Activated naive CD4-positive, alpha-beta T cell treated with Interleukin-2 at 50 U/mL for 16 hours (primary cell): ENCODE measurements around the gene OR10A6.

Source experiments
- DNase-seq: peaks from one replicate; pipeline ENCODE4 v3.0.0-alpha.2; 2020

OR10A6 gene

DNA sequence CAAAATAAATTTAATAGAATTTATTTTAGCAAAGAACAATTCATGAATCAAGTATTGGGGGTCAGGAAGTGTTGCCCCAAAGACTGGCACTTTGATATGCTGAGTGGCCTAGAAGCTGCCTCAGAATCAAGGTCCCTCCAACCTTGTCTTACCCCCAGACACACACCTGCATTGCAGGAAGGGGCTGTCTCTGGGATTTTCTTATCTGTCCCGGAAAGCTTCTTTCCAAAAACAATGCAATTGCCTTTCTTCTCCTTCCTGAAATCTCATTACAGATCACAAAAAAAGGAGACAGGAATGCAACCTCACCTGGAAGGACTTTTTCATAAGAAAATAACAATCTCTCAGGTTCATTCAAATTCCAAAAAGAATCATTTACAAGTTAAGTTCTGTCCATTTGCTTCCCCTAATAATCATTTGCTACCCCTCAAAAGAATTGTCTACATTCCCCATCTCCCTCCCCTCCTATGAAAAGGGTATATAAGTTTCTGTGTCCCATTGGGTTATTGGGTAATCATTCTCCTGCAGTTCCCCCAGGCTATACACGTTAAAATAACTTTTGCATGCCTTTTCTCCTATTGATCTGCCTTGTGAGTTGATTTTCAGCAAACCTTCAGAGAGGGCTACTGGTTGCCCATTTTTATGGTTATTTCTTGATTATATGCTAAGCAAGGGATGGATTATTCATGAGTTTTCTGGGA is 21.3 kb downstream of the OR10A6 start:
- no peak for DNase-seq

DNA sequence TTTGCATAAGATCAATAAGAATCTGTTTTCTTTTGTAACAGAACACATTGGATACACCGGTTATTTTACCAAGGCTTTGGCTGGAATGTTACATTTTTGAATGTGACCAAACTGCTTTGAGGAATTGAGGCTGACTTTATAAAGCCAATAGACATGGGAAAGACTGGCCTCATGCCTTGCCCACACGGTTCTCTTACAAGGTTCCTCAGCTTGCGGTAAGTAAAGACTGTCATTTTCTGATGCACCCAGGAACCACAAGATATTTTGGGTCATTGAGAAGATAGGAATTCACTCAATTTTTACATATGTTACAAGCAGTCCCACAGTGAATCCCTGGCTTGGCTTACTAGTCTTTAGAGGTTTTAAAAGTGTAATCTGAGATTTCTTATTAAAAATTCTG is 23.9 kb downstream of the OR10A6 start:
- no peak for DNase-seq

DNA sequence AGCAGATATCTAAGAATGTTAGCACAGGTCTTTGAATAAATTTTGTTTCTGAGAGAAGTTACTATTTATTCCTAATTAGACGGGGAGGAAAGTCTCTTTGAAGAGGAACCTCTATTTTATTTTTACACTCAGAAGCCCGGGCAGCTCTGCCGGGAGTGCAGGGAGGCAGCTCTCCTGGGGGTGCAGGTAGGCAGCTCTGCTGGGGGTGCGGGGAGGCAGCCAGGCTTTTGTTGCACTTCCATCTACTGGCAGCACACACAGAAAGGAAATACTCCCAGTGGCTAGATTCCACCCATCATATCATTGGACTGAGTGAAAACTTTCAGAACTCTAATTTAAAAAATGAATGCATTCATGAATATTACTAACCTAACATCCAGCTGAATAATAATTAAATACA is 24.6 kb downstream of the OR10A6 start:
- DNase-seq: no peak

DNA sequence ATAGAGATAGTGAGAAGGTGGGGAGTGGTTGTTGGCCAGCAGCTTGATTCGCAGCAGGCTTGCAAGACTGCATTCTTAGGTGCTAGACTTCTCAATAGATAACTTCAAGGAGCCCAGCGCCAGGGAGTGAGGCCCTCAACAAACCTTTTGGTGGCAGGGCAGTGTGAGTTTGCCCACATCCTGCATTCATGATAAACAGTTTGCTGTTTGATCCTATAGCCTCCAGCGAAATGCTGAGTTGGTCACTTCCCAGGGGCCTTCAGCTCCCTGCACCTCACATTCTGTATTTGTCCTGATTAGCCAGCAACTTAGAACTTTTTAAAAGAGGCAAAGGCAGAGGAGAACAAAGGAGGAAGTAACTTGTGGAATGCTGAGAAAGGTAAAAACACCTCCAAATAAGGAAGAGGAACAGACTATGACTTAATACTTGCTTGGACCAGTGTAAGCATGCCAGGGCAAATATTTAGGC is 25.1 kb downstream of the OR10A6 start:
- no peak for DNase-seq

DNA sequence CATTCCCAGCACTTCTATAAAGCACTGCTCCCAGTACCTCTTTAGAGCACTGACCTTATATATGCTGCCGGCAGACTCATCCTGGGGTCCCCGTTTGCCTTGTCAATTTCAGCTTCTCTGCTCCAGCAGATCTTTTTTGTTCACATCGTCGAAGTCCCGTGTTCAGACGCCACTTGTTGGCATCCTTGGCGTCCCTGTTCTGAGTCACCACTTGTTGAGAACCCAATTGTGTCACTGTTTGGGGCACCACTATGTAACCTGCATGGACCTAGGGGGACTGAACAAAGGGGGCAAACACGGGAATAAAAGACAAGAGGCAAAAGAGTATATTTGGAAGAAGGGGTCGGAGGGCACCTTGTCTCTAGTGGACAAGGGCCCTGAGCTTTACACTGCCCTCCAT is 25.5 kb downstream of the OR10A6 start:
- DNase-seq: no peak

DNA sequence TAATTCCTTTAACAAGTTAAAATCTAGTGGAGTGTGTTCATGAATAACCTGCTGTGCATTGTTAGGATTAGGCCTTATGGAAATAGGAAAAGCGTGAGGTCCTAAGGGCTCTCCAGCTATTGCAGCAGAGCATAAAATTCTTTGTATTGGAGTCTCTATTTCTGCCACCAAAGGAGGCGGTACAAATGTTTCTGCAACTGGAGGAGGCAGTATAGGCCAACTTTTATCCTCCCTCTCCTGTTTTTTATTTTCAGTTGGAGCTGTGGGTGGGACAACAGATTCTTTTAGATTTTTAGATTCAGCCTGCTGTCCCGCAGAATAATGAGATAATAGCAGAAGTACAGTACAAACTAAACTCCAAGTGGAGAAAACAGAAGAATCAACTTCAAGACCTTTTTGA is 26.2 kb downstream of the OR10A6 start:
- DNase-seq: no peak

DNA sequence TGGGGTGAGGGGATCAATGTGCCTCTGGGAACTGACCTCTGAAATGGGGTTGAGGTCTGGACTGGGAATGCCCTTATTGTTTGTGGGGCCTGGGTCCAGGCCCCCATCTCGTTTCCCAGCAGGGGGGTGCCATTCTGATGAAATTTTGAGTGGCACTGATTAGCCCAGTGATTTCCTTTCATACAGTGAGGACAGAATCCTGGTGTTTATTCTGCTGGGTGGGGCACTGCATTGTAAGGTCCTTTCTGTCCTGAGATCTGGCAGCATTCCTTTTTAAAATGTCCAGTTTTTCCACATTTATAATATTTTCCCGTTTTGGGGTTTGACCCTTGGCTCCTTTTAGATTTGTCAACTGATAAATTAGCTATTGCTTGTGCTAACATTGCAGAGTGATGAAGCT is 27.1 kb downstream of the OR10A6 start:
- DNase-seq: no peak

DNA sequence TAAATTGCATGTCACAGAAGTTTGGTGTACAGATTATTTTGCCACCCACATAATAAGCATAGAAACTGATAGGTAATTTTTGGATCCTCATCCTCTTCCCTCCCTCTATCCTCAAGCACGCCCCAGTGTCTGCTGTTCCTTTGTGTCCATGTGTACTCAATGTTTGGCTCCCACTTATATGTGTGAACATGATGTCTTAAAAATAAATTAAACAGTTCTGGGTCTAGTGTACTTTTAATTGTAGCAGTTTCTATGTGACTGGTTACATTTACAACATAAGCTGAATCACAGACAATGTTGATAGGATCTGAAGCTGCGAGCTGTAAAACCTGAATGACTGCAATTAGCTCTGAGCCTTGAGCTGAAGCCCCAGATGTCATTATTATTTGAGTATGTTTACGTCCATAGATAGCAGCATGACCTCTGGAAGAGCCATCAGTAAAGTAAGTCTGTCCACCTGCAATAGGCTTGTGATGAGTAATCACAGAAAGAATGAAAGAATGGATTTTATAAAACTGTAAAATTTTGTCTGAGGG is 29.7 kb downstream of the OR10A6 start:
- DNase-seq: no peak

DNA sequence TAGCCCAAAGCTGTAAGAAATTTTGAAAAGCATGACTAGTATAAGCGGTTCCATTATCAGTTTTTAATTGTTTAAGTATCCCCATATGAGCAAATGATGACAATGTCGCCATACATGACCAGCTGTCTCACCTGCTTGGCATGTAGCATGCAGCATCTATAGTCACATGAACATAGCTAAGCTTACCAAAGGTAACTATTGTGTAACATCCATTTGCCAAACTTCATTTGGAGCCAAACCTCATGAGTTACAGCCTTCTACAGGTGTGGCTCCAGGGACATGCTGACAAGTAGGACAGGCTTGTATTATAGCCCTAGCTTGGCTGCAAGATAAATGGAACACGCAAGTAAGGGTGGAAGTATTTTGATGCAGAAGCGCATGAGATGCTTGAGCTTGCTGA is 30.4 kb downstream of the OR10A6 start:
- DNase-seq: no peak

DNA sequence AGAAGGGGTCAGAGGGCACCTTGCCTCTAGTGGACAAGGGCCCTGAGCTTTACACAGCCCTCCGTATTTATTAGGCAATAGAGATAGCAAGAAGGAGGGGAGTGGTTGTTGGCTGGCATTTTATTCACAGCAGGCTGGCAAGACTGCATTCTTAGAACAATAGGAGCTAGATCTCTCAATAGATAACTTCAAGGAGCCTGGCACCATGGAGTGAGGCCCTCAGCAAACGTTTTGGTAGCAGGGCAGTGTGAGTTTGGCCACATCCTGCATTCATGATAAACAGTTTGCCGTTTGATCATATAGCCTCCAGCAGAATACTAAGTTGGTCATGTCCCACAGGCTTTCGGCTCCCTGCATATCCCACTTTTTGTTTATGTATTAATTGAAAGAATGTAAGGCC is 31.6 kb downstream of the OR10A6 start:
- DNase-seq: no peak

DNA sequence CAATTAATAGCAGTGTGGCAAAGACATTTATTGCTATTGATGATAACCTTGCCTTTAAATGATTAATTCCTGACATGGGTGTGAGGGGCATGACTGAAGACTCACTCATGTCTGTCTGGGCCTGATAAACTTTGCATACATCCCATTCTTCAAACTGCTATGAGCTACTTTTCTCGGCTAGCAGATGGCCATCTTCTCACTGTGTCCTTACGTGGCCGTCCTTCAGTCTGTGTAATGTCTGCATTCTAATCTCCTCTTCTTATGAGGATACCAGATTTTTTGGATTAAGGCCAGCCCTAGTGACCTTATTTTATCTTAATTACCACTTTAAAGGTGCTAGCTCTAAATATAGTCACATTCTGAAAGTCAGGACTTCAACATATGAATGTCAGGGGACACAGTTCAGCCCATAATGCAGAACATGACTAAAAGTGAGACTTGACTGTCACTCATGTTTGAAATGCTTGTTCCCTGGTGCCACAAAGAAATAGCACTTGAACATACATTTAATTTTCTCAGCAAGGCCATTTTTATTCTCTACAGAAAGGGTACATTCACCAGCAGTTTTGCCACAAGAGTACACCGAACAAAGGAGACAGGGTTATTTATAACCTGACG is 32.3 kb downstream of the OR10A6 start:
- DNase-seq: no peak

DNA sequence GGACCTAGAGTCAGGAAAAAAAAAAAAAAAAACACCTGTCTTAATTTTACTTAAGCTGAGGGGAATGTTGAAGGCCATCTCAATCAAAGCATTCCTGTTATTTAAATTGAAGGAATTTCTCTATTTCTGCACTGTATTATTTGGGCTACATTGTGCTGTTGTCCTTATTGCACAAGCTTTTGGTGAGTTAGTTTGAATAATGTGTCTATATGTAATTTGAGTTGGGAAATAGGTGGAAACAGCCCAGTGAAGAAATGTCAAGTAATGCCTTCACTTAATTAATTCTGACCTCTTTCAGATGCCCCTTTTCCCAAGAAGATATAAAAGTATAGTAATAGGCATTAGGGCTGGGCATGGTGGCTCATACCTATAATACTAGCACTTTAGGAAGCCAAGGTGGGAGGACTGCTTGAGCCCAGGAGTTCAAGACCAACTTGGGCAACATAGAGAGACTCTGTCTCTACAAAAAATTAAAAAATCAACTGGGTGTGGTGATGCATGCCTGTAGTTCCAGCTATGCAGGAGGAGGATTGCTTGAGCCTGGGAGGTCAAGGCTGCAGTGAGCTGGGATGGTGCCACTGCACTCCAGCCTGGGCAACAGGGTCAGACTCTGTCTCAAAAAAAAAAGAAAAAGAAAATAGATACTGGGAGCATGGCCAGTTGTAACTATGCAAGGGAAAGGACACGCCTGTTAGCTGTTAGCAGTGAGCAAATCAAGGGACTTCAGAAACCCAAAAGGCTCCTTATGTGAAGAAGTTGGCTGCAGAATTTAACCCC is 34.9 kb downstream of the OR10A6 start:
- DNase-seq: no peak

DNA sequence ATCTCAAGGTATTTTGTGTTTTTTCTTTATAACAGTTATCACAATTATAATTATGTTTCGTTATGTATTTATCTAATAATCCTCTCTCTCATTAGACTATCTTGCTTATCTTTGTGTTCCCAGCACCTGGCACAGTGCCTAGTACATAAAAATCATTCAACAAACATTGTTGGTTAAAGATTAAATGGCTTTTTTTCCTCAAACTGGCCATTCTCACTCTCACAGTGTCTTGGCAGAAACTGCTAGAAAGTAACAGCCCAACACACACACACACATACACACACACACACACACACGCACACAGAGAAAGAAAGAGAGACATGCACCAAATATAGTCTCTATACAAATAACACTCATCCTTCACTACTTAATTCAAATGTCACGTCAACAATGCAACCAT is 36.8 kb downstream of the OR10A6 start:
- no peak for DNase-seq

DNA sequence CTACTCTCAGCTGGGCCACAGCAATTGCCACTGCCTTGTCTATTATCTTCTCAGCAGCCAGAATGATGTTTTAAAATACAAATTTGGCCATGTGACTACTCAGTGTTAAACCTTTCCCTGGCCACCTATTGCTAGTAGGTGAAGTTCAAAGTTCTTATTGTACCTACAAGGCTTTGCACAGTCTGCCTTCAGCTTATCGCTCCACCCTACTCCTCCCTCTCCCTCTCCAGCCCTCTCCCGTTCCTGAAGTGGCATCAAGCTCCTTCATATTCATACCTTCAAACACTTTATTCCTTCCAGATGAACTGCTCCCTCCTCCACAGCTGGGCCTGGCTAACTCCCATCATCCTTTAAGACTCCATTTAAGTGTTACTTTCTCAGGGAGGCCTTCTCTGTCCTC is 37.3 kb downstream of the OR10A6 start:
- DNase-seq: no peak

DNA sequence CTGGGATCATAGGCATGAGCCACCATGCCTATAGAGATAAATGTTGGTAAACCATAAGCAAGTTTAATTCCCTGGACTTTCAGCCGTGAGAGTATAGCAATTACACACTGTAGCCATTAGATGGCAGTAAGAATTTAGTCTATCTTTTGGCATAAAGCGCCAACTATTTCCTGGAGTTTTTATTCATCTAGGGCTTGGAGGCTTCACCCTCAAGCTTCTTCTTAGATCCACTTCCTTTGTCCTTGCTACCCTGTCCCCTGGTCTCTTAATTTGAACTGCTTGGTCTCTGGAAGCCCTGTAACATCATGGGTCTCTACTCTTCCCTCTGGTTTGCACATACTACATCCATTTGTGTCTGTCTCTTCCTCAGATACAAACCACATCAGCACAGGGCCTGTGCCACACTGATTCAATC is 38.2 kb downstream of the OR10A6 start:
- DNase-seq: no peak

DNA sequence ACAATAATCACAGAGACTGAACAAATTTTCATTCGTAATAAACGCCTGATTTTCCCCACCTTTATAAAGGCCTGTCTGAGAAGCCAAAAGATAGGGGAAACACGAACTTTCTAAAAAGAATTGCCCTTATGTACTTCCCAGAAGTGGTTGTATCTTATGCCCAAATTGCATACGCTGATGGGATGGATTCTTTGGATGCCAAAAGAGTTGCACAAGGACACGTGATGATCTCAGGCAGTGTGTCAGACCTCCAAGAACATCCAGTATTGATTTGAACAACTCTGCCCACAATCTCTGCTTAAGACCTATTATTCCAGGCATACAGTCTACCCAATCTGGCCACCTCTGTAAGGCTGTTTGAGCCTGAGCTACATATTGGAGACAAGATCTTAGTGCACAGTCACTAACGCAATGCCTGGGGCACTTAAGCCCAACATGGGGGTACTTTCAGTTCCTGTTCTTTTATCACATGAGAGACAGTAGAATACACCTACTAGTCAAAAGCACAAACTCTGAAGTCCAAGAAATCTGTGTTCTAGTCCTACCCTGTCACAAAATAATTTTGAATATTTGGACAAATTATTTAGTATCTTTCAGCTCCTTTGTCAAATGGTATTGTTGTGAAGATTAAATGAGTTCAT is 38.9 kb downstream of the OR10A6 start:
- no peak for DNase-seq

DNA sequence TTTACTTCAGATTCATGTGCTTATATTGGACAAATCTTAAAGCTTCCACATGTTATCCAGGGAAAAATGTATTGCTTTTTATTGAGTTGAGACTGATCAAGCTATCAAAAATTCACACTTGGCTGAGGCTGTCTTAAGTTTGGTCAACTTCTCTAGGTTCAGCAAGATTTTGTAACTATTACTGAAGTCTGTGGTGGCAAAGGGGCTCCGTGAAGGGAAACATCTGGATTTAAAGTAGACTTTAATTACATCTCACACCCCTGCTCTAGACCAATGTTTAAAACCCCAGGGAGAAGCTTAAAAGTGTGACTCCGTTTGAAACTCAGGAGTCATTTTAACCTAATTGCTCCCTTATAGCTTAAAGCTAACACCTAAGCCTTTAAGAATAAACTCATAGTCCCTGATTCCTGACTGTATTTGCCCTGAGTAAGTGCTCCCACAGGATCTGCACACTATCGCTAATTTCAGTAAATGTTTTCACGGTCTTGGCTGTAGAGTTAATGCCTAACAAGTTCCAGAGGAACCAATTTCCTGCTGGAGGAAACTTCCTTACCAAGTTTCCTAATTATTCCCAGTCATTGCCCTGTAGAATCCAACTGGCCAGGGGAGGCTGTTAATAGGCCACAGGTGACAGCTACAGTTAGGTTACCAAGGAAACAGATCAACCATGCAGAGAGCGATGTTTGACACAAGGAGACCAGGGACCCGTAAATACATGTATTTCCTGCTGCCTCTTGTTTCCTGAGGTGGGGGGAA is 40.5 kb downstream of the OR10A6 start:
- DNase-seq: no peak

DNA sequence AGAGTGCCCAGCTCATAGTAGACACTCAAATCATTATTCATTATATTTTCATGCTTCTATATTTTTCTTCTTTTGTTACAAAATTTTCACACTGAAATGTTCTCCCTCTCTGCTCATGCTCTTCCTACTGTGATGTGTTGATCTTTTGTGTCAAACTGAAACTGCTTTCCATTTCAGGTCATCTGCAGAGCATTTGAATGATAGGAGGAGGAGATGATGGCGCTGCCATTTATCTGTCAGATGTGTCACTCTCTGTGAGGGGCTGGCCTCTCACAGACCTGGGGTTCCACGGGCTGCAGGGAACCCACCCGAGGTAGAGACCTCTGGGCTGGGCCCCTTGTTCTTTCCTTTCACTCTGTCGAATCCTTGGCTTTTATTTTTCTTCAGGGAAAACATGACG is 41.1 kb downstream of the OR10A6 start:
- DNase-seq: no peak

DNA sequence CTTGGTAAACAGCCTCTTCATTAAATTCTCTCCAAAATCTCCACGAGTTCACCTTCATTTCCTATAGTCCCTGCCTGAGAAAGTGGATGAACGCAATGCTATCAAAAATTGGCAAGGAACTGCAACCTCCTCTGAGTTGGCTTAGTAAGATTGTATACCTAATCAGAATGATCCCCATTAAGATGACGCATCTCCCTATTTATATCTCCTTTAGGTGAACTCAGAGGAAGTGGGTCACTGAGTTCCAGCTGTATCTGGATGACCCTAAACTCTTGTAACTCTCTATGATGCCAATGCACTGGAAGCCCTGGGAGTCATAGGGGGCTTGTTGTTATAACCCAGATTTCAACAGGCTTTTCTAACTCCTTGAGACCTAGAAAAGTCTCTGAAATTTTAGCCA is 48.2 kb downstream of the OR10A6 start:
- no peak for DNase-seq
